Naive thymus-derived CD8-positive, alpha-beta T cell (primary cell): ENCODE data around the gene EXOSC3. TPM values are rescaled to one million over a fixed set of nuclear protein-coding genes. Genes with fewer than 3 reads are reported as not detected.

Source experiments
- polyA plus RNA-seq, 3 donors: library from polyadenylated mRNA; unstranded; fragments of 300-500 nt; fragmentation: Illumina TruSeq; gene quantifications; one replicate each; pipeline ENCODE4 v1.2.3, GENCODE V29; 2021
- total RNA-seq, 8 experiments: library from RNA in 2 of 8; stranded (reverse) in 2 of 8; gene quantifications; one replicate each; pipeline ENCODE4 v1.2.3 and lab custom pipeline; 2021 to 2026

Gene EXOSC3
- total and polyA plus RNA-seq, 5 experiments from 2014 or later = 16.4 to 79.0 (median 36.0) TPM

Other genes starting within 250 kb of the EXOSC3 start
- gene FBXO10, start 208.7 kb downstream of the EXOSC3 start, total RNA-seq = 1 to 10 TPM; 1.7 to 2.4 TPM
- under 1 TPM; 0.20 to 0.77 (median 0.40) TPM for gene FBXO10, start 208.7 kb downstream of the EXOSC3 start, polyA plus RNA-seq
- 10 to 100 TPM; 46.4 to 48.6 TPM for gene TOMM5, start 192.5 kb downstream of the EXOSC3 start, total RNA-seq
- gene TOMM5, start 192.5 kb downstream of the EXOSC3 start, polyA plus RNA-seq = 100 to 1,000 TPM; 145 to 176 (median 169) TPM
- gene FRMPD1, start 134.1 kb downstream of the EXOSC3 start, total RNA-seq = not detected
- not detected for gene FRMPD1, start 134.1 kb downstream of the EXOSC3 start, polyA plus RNA-seq
- 10 to 100 TPM; 29.9 to 30.2 TPM for gene TRMT10B, start 31.3 kb downstream of the EXOSC3 start, total RNA-seq
- 10 to 100 TPM; 14.7 to 20.8 (median 16.2) TPM for gene TRMT10B, start 31.3 kb downstream of the EXOSC3 start, polyA plus RNA-seq
- 10 to 100 TPM; 23.6 to 25.2 TPM for gene DCAF10, start 15.7 kb upstream of the EXOSC3 start, total RNA-seq
- 10 to 100 TPM; 27.3 to 35.0 (median 28.5) TPM for gene DCAF10, start 15.7 kb upstream of the EXOSC3 start, polyA plus RNA-seq
- gene SLC25A51, start 119.1 kb upstream of the EXOSC3 start, total RNA-seq = 10 to 100 TPM; 32.5 to 35.1 TPM
- gene SLC25A51, start 119.1 kb upstream of the EXOSC3 start, polyA plus RNA-seq = 10 to 100 TPM in 2 of 3 donors, 1 to 10 TPM in 1; 8.9 to 12.4 (median 12.3) TPM